MM.1S (cell line): ENCODE results near the gene PMVK.

ENCODE experiments used
- EZH2 ChIP-seq: fragments of 300-600 bp; sonication (generic); optimal IDR thresholded peaks from 2 replicates; pipeline ENCODE3; 2017; ENCODE audit warnings: low read depth, mild to moderate bottlenecking, antibody characterized with exemption, low read length, mixed read lengths
- EZH2phosphoT487 ChIP-seq: fragments of 300-600 bp; sonication (generic); IDR thresholded peaks from 2 replicates; pipeline ENCODE4 v1.6.1; 2018; ENCODE audit warnings: antibody characterized with exemption, low read length
- TF ChIP-seq, protein P1 (sequence below): fragments of 300-600 bp; sonication (generic); IDR thresholded peaks from 2 replicates; pipeline ENCODE4 v1.5.1; 2016; ENCODE audit warnings: antibody characterized with exemption, low read length, mixed read lengths

DNA sequence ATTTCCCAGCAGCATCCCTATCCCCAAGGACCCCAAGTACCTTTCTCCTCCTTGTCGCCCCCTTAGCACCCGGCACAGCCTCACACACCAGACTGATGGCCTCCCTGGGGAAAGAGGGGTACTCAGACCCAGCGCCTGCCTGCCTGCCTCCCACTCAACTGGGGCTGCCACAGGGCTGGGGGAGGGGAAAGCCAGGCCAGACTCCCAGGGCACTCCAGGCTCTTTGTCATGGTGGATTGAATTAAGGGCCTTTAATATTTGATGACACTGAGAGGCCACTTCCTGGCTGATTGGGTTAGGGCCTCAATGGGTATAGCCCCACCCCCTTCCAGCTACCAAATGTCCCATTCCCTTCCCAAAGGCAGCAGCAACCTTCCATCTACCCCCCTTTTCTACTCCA is 32.2 kb upstream of the PMVK start:
- TF ChIP-seq, protein P1, sequence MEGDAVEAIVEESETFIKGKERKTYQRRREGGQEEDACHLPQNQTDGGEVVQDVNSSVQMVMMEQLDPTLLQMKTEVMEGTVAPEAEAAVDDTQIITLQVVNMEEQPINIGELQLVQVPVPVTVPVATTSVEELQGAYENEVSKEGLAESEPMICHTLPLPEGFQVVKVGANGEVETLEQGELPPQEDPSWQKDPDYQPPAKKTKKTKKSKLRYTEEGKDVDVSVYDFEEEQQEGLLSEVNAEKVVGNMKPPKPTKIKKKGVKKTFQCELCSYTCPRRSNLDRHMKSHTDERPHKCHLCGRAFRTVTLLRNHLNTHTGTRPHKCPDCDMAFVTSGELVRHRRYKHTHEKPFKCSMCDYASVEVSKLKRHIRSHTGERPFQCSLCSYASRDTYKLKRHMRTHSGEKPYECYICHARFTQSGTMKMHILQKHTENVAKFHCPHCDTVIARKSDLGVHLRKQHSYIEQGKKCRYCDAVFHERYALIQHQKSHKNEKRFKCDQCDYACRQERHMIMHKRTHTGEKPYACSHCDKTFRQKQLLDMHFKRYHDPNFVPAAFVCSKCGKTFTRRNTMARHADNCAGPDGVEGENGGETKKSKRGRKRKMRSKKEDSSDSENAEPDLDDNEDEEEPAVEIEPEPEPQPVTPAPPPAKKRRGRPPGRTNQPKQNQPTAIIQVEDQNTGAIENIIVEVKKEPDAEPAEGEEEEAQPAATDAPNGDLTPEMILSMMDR, result no peak
- TF ChIP-seq EZH2, result no peak
- TF ChIP-seq EZH2phosphoT487, result no peak
